NOMO-1 (cell line): ENCODE data around the gene INO80D.
"Not testable (repeated sequence)": the region's sequence is repeated elsewhere in the genome, so short reads cannot be mapped to it uniquely, and the experiment has no call there.

Experiments used
- DNase-seq, 2 experiments: peaks; one replicate each; lab custom pipeline; 2025; ENCODE audit not compliant: unreplicated experiment in 2 of 2; lab: John Stamatoyannopoulos, UW

Gene INO80D, protein sequence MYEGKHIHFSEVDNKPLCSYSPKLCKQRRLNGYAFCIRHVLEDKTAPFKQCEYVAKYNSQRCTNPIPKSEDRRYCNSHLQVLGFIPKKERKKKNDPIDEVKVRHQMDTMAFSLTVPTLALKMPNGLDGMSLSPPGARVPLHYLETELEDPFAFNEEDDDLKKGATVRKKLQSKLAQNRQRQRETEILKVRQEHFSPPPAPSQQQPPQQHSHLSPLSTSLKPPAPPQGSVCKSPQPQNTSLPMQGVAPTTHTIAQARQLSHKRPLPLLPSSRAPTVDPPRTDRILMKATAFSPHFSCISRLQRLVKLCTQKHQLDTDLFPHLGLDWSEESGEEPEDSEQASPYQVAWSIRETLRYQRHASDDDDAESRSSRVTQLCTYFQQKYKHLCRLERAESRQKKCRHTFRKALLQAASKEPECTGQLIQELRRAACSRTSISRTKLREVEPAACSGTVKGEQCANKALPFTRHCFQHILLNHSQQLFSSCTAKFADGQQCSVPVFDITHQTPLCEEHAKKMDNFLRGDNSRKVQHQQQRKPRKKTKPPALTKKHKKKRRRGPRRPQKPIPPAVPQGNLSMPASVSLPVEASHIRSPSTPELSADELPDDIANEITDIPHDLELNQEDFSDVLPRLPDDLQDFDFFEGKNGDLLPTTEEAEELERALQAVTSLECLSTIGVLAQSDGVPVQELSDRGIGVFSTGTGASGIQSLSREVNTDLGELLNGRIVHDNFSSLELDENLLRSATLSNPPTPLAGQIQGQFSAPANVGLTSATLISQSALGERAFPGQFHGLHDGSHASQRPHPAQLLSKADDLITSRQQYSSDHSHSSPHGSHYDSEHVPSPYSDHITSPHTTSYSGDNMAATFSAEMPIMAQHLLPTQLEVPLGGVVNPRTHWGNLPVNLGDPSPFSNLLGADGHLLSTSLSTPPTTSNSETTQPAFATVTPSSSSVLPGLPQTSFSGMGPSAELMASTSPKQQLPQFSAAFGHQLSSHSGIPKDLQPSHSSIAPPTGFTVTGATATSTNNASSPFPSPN

DNA sequence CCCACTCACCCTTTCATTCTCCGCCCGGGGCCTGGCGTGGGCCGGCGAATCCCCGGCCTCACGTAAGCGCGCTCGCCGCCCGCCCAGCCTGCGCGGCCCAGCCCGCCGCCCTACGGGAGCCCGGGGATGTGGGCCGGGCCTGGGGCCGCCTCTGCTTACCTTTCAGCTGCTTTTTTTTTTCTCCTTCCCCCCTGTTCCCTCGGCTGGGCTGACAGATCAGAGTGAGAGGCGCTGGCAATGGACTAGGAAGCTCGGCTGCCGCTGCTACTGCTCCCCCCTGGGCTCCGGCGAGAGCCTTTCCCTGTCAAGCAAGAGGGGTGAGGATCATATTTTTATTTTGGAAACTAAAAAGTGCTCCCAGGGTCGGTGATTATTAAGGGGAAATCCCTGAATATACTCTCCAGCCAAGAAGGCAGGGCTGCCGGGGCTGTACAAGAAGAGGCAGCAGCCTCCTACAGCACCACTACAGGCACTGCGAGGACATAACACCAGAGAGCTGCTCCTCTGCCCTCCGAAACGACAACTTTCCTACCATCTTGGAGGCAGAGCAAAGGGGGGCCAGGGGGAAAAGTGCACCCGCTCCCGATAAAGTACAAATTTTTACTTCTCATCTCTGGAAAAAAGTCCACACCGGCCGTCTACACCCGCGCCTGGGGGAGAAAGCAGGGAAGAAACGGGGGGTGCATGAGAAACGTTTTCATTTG is at the start of gene INO80D:
TSS of gene INO80D (minus strand) at position 433 of the 704 bp plus-strand sequence. CDS start 23,158 bp downstream, outside the sequence.
- peak; percentile 74 to 91 for DNase-seq

DNA sequence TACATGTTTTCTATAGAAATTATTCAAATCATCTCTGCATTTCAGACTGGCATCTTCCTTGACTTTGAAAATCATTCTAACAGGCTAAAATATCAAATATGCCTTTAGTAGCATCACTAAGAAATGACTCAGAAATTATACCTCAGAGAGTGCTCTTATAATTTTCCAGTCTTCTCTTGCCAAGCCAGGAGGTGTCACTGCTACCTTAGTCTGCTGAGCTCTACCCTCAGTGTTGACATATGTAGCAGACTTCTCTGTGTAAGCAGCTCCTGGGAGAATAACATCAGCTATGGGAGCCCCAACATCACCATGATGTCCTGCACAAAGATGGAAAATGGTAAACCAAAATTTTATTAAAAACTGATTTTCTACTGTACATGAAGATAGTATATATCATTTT is 41.7 kb upstream of the INO80D start:
- no peak for DNase-seq

DNA sequence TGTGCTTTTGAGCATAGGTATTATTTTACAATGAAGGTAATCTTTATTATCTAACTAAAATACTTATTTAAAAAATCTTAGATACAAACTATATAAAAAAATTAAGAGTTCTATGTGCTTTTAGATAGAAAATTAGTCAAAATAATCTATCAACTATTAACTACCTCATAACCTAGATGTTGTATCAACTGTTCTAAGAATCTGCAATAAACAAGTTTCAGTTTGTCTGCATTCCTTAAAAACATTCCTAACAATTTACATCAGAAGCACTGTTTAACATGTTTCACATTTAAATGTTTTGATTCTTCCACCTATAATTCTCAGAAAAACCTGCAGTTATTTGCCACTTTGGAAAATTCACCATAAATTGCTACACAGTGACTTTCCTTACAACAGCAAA is 39.9 kb upstream of the INO80D start:
- DNase-seq: no peak

DNA sequence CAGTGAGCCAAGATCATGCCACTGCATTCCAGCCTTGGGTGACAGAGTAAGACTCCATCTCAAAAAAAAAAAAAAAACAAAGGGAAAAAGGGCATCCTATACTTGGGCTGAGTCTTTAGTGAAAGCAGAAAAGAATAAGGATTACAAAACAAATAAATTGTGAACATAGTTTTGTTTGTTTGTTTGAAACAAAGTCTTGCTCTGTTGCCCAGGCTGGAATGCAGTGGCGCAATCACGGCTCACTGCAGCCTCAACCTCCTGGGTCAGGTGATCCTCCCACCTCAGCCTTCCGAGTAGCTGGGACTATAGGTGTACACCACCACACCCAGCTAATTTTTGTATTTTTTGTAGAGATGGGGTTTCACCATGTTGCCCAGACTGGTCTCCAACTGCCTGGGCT is 36.6 kb upstream of the INO80D start:
- not testable (repeated sequence) for DNase-seq

DNA sequence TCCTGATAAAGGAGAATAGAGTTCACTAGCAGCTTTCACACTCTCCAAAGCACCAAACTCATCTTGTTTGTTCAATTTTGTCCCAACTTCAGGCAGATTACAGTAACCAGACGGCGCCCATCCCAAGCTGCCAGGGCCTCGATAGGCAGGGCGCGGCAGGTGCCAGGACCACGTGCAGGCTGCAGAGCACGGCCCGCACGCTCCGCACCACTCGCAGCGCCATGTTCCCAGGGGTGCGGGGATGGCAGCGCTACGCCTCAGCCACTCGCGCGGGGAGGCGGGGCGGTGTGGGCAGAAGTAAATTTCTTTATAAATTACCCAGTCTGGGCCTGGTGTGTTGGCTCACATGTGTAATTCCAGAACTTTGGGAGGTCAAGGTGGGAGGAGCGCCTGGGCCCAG is 30.3 kb upstream of the INO80D start:
- DNase-seq: no peak

DNA sequence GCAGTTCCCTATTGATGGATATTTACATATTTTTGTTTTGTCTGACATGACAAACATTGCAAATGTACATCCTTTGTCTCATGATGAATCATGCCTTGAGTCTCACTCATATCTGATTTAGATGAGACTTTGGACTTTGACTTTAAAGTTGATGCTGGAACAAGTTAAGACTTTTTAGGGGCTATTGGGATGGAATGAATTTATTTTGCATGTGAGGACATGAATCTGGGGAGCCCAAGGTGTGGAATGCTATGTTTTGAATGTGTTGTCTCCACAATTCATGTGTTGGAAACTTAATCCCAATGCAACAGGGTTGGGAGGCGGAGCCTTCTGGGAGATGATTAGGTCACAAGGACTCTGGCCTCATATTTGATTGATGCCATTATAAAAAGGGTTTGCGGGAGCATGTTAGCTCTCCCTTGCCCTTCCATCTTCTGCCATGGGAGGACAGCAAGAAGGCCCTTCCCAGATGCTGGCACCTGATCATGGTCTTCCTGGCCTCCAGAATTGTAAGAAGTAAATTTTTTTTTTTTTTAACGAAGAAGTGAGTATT is 29.1 kb upstream of the INO80D start:
- no peak for DNase-seq

DNA sequence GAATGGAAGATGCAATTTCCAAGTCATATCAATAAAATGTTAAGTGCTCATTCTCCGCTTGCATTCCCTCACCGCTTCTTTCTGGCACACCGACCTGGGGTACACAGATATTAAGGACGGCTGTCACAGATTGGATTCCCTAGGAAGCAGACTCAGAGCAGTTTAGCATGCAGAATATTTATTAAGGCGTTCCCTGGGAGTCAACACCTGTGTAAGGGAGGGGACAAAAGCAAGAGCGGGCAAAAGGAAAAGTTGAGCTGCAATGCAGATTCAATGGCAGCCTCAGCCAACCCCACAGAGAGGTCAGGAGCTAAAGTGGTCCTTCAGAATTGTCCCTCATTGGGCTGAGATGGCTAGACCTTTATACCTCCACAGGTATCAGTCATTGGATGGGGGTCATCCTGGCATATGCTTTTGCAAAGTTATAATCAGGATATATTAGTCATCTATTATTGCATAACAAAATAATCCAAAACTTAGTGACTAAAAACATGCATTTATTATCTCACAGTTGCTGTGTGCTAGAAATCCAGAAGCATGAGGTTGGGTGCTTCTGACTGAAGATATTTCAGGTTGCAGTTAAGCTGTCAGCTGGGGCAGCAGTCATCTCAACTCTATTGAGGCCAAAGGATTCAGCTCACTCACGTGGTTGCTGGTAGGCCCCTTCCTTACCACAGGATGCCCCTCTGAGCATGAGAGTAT is 27.0 kb upstream of the INO80D start:
- no peak for DNase-seq

DNA sequence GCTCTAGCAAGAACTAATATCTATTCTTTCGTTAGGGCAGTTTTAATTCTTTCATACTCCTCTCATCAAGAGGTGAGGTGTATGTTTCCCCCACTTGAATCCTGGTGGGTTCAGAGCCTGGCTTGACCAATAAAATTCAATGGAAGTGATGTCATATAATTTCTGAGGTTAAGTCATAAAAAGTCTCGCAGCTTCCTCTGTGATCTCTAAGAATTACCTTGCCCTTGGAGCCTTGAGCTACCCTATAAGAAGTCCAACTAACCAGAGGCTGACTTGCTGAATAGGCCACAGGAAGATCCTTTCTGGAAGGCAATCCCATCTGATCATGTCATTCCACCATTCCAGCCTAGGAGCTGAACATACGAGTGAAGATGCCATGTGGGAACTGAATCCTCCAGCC is 26.1 kb upstream of the INO80D start:
- no peak for DNase-seq

DNA sequence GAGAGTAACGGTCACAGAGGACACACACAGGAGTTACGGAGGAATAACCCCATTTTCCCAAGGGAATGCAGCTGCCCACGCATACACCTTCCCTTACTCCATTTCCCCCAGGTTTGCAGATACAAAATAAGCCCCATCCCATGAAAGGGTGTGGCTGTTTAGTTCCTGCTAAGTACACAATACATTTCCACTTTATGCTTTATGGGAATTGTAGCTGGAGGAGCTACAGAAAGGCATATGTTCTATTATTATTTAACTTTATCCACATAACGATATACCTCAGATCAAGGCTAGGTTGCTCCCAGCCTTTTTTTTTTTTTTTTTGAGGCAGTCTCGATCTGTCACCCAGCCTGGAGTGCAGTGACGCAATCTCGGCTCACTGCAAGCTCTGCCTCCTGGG is 22.7 kb upstream of the INO80D start:
- no peak for DNase-seq

DNA sequence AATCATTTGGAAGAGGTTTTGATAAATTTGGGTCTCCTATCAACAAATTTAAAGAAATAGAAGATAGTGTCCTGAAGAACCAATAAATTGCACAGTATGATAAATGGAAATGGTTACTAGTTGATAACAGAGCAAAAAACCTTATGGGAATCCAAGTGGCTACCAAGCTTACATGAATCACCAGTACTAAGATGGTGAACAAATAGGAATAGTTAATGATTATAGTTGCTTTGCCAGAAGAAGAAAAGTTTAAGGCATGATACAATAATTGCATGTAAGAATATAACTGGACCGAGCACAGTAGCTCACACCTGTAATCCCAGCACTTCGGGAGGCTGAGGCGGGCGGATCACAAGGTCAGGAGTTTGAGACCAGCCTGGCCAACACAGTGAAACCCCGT is 19.6 kb upstream of the INO80D start:
- no peak for DNase-seq

DNA sequence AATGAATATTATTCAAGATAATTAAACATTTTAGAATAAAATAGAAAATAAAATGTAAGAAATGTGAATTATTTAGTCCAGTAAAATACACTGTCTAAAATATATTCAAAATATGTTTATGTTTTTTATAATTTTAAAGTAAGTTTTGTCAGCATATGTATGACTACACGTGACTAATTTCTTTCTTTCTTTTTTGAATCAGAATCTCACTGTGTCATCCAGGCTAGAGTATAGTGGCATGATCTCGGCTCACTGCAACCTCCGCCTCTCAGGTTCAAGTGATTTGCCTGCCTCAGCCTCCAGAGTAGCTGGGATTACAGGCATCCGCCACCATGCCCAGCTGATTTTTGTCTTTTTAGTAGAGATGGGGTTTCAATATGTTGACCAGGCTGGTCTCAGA is 19.1 kb upstream of the INO80D start:
- DNase-seq: no peak

DNA sequence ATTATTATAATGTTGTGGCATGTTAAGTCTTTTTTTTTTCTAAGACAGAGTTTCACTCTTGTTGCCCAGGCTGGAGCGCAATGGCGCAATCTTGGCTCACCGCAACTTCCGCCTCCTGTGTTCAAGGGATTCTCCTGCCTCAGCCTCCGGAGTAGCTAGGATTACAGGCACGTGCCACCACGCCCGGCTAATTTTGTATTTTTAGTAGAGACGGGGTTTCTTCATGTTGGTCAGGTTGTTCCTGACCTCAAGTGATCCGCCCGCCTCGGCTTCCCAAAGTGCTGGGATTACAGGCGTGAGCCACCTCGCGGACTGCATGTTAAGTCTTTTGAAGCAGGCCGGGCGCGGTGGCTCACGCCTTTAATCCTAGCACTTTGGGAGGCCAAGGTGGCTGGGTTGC is 12.9 kb upstream of the INO80D start:
- DNase-seq: peak; percentile 35 to 68

DNA sequence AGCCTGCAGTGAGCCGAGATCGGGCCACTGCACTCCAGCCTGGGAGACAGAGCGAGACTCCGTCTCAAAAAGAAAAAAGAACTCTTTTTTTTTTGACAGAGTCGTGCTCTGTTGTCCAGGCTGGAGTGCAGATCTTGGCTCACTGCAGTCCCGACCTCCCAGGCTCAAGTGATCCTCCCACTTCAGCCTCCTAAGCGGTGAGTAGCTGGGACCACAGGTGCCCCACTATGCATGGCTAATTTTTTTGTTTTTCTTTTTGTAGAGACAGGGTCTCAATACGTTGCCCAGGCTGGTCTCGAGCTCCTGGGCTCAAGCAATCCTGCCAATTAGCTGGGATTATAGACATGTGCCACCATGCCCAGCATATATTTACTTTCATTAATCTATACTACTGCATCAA is 12.5 kb upstream of the INO80D start:
- DNase-seq: no peak

DNA sequence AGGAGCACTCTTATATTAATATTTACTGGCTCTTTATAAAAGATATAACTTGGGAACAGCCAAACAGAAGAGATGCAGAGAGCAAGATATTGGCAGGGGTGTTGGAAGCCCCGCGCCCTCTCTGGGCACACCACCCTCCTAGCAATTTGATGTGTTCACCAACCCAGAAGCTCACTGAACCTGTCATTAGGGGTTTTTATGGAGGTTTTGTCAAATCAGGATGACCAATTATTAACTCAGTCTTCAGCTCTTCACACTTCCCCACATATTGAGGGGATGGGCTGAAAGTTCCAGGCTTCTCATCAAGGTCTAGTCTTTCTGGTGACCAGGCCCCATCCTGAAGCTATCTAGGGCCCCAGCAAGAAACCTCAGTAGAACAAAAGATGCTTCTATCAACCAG is 10.9 kb upstream of the INO80D start:
- DNase-seq: no peak

DNA sequence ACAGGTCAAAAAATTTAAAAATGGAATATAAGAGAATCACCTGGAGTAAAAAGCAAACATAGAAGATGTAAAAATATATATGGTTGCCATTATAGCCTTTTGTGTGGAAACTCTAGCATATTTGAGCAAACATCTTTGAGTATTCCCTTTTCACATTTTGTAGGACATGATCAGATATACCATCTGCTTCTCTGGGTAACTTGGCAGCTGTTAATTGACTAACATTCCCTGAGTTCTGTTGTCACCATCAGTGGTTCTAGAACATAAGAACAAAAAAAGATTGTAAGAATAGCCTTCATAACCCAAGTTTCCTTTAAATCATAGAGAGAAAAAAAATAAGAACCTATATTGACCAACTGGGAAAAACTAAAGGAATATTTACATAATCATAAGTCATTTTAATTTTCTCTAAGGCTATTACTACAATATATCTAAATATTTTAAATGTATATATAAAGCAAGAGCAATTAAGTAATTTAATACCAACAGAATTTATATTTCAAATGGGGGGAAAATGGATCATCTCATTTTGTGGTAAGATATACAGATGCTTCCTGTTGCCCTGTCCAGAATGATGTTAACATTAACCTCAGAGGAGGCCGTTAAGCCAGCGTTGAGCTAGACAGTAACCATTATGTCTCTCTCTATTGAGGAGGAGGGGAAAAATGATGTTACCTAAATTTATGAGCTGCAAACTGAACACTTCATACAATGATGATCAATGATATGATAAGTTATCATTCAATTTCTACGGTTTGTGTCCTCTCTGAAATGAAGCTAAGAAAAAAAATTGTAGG is 9.8 kb upstream of the INO80D start:
- peak; percentile 30 to 70 for DNase-seq

DNA sequence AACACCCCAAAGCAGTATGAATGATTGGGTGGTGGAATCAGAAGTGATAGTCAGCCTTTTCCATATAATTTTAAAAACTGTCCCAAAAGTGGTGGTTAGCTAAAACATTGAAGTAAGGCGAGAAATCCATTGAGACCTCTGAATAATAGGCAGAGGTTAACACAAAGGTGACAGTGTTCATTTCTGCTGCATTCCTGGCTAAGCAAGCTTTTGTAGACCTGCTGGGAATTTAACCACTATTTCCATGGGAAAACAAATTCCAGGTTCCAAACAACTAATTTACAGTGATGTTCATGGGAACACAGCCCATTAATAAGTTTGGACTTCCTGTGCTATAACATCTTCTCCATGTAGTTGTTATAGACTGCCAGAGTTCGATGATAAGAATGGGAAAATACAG is 6.3 kb upstream of the INO80D start:
- DNase-seq: no peak

DNA sequence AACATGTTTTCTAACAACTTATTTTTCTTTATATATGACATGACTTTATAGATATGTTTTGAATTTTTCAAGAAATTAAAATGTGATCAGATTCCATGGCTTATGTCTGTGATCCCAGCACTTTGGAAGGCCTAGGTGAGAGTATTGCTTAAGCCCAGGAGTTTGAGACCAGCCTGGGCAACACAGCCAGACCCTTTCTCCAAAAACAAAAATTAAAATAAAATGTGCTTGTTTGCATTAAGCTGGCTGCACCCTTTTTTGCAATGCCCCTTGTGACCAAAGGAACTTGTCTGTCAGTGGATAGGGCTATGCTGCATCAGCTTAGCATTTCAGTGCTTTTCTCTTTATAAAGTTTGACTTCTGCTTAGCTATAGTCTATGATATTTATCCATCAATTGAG is 2.3 kb upstream of the INO80D start:
- DNase-seq: no peak

DNA sequence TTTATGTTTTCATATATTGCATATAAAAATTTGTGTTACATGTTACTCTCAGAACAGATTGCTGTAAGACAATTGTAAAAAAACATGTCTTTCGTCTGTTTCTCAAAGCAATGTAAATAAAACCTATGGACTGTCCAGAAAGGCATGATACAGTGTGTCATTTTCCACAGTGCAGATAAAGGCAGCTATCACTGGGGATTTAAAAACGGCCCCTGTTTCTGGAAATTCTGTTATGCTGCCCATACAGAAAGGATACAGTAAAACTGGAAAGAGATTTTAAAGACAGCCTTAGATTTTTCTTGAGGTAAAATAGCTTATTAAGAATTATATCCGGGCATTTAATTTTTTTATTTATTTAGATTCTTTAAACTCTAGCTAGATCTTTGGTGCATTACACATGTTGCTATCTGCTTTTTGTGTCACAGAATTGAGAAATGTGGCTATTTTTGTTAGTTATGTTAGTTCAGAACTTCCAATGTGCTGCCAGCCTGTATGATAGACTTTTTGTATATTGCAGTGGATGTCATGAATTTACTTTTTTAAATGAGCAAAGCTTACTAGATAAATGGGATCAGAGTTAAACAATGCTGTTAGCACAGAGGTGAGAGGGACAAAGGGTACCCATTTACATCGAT is 859 bp upstream of the INO80D start:
- DNase-seq: peak in 1 of 2 experiments; percentile 11
